GM23248 (cell line): ENCODE measurements around the gene ATXN7L2. TPM values are rescaled to one million over a fixed set of nuclear protein-coding genes. Genes with fewer than 3 reads are reported as not detected.

ENCODE experiments used
- DNase-seq: peaks from one replicate; pipeline ENCODE4 v3.0.0-alpha.2; 2015
- H2AFZ ChIP-seq: fragments of 200-600 bp; sonication (generic); 2 replicates; pipeline ENCODE4 v1.6.1; 2016; ENCODE audit warnings: antibody characterized with exemption
- H3F3A ChIP-seq: fragments of 200-600 bp; sonication (generic); 2 replicates; pipeline ENCODE4 v1.6.1; 2016; ENCODE audit warnings: mild to moderate bottlenecking, antibody characterized with exemption, mixed run types; ENCODE audit not compliant: insufficient read depth
- H3K27ac ChIP-seq: fragments of 200-600 bp; sonication (generic); 2 replicates; pipeline ENCODE4 v1.5.1; 2016; ENCODE audit warnings: mild to moderate bottlenecking
- H3K27me3 ChIP-seq: fragments of 200-600 bp; sonication (generic); replicated peaks from 2 replicates; pipeline ENCODE4 v1.6.1; 2016; ENCODE audit warnings: mild to moderate bottlenecking; ENCODE audit not compliant: insufficient read depth
- H3K36me3 ChIP-seq: fragments of 200-600 bp; sonication (generic); 2 replicates; pipeline ENCODE4 v1.6.1; 2016; ENCODE audit warnings: low read depth, mild to moderate bottlenecking
- H3K4me1 ChIP-seq: fragments of 200-600 bp; sonication (generic); 2 replicates; pipeline ENCODE4 v1.6.1; 2016; ENCODE audit warnings: mild to moderate bottlenecking; ENCODE audit not compliant: insufficient read depth
- H3K4me2 ChIP-seq: fragments of 200-600 bp; sonication (generic); one replicate; pipeline ENCODE4 v1.6.1; 2016; ENCODE audit warnings: mild to moderate bottlenecking; ENCODE audit not compliant: unreplicated experiment
- H3K4me3 ChIP-seq: fragments of 200-600 bp; sonication (generic); 2 replicates; pipeline ENCODE4 v1.5.1; 2016; ENCODE audit warnings: mild to moderate bottlenecking
- H3K79me2 ChIP-seq: fragments of 200-600 bp; sonication (generic); 2 replicates; pipeline ENCODE4 v1.6.1; 2016; ENCODE audit warnings: mild to moderate bottlenecking; ENCODE audit not compliant: insufficient read depth
- H3K9ac ChIP-seq: fragments of 200-600 bp; sonication (generic); 2 replicates; pipeline ENCODE4 v1.6.1; 2016; ENCODE audit warnings: mild to moderate bottlenecking
- H3K9me2 ChIP-seq: fragments of 200-600 bp; sonication (generic); 2 replicates; pipeline ENCODE4 v1.6.1; 2016; ENCODE audit warnings: mixed run types, mild to moderate bottlenecking, moderate library complexity; ENCODE audit not compliant: insufficient read depth
- H3K9me3 ChIP-seq: fragments of 200-600 bp; sonication (generic); one replicate; pipeline ENCODE4 v1.6.1; 2017; ENCODE audit warnings: low read depth
- H4K20me1 ChIP-seq: fragments of 200-600 bp; sonication (generic); 2 replicates; pipeline ENCODE4 v1.6.0; 2016; ENCODE audit not compliant: insufficient read depth
- EZH2 ChIP-seq: fragments of 200-600 bp; sonication (generic); IDR thresholded peaks from 2 replicates; pipeline ENCODE4 v1.6.1; 2018; ENCODE audit warnings: antibody characterized with exemption, mild to moderate bottlenecking; ENCODE audit not compliant: insufficient read depth, poor library complexity, severe bottlenecking
- EZH2phosphoT487 ChIP-seq: fragments of 200-600 bp; sonication (generic); IDR thresholded peaks from 2 replicates; pipeline ENCODE4 v1.6.1; 2018; ENCODE audit warnings: antibody characterized with exemption, moderate library complexity, mild to moderate bottlenecking, low read depth; ENCODE audit not compliant: insufficient read depth
- WGBS, 2 experiments: methylation state at CpG; one replicate each; pipeline ENCODE4 v1.1.6; 2015 to 2017; ENCODE audit warnings: low lambda C conversion rate in 2 of 2, low coverage in 1 of 2; ENCODE audit errors: missing lambda C conversion rate in 2 of 2; 5-methylcytosine and 5-hydroxymethylcytosine counted together
- in situ Hi-C: fragments of 300-500 bp; cut with MboI; formaldehyde crosslinking; loops from 2 replicates; pipeline ENCODE4 v1.15.0; 2020
- polyA plus RNA-seq: library from polyadenylated mRNA; unstranded; fragments of >200 nt; fragmentation: Nextera tagmentation; extraction: Ambion mirVana; gene quantifications from 2 replicates; pipeline ENCODE4 v1.2.1, GENCODE V29; 2016
- total RNA-seq: library from RNA; depleted of rRNA; stranded (reverse); fragments of >200 nt; shearing (Covaris generic); gene quantifications from 2 replicates; pipeline ENCODE4 v1.2.3, GENCODE V29; 2014; rRNA removed

Gene ATXN7L2
- total and polyA plus RNA-seq, 2 experiments from 2014 or later: 2.1 to 3.3 TPM

DNA sequence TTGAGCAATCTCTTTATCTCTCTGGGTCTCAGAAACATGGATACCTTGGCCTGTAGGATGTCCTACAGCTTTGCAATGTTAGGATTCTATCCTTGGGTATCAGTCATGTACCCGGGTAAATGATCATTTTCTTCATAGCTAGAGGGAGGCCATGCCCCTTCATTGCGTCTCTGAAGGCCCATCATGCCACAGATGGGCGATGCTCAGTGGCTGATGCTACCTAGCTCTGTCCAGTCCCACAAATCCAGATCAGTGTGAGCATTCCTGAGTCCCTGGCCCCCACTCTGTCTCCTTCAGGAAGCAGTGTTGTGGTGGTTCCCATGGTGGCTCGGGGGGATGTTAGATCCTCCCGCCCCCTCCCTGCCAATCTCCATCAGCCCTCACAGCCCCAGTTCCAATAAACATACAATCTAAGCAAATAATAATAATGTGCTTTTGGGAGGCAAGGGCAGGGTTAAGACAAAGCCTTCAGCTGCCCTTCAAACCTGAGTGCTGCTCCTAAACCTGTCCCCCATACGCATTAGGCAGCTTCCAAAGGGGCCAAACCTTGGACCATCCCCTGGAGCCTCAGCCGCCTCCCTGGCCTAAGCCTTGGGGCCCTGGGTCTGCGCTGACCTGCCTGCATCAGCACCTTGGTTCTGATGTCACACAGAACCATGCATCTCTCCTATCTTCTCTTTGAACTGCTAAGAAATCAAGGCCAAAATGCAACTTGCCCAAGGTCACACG is 55.3 kb downstream of the ATXN7L2 start:
- Histone ChIP-seq H3K27me3 (no peaks in the 10 kb centered on the region), H3K36me3 (no peaks in the 10 kb centered on the region), H3K9ac (no peak overlapping the region), H3K4me1 (no peaks in the 10 kb centered on the region), H3K9me2 (no peaks in the 10 kb centered on the region), H3K9me3 (no peaks in the 10 kb centered on the region), H3K4me3 (no peak overlapping the region), H3K79me2 (no peaks in the 10 kb centered on the region), H2AFZ (no peak overlapping the region), H3K4me2 (no peak overlapping the region), H3K27ac (no peak overlapping the region), H4K20me1 (no peaks in the 10 kb centered on the region), H3F3A (no peaks in the 10 kb centered on the region)
- TF ChIP-seq EZH2: no peak
- no peak for TF ChIP-seq EZH2phosphoT487
- in situ Hi-C loops: loop anchor here (10.0 kb wide), 1 partner anchor 274 kb away; no protein-coding TSS in a partner anchor
- DNase-seq: no peak
- WGBS, 2 experiments: 64 to 72% methylated on average over 9 of the region's 9 CpGs

DNA sequence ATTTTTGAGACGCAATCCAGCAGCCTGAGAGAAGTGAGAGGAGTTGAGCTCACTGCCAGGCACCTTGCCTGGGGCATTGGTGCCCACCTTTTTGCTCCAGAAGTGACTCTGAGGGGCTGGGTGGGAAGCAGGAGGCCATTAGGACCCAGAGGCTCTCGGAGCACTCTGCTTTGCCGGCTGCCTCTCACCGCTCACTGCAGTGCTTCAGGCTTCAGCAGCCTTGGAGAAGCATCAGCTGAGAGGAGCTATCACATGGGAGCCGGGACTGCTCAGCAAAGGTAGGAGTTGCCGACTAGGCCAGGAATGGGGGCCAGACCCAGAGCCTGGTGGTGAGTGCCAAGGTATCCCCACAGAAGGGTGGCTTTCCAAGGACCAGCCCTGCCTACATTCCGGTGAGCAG is 56.0 kb downstream of the ATXN7L2 start, which contains the start of gene GPR61:
TSS of gene GPR61 (plus strand) at position 197 of the 400 bp plus-strand sequence. CDS start 3,151 bp downstream, outside the sequence.
- Histone ChIP-seq H3K9ac (no peak within 1 kb of the TSS), H3K4me3 (no peak within 1 kb of the TSS), H3F3A (no peaks in the 10 kb centered on the region), H2AFZ (no peak within 1 kb of the TSS), H3K4me2 (no peak within 1 kb of the TSS), H3K9me2 (no peaks in the 10 kb centered on the region), H3K36me3 (no peaks in the 10 kb centered on the region), H3K79me2 (no peaks in the 10 kb centered on the region), H3K27me3 (no peaks in the 10 kb centered on the region), H4K20me1 (no peaks in the 10 kb centered on the region), H3K4me1 (no peaks in the 10 kb centered on the region), H3K27ac (no peak within 1 kb of the TSS), H3K9me3 (no peaks in the 10 kb centered on the region)
- 43 to 51% methylated on average over 7 of the region's 7 CpGs for WGBS, 2 experiments
- in situ Hi-C loops: loop anchor here (10.0 kb wide), 3 partner anchors 185 to 445 kb away; partner anchors contain the start of gene AHCYL1
- TF ChIP-seq EZH2phosphoT487 (no peak), EZH2 (no peak)
- DNase-seq: no peak

DNA sequence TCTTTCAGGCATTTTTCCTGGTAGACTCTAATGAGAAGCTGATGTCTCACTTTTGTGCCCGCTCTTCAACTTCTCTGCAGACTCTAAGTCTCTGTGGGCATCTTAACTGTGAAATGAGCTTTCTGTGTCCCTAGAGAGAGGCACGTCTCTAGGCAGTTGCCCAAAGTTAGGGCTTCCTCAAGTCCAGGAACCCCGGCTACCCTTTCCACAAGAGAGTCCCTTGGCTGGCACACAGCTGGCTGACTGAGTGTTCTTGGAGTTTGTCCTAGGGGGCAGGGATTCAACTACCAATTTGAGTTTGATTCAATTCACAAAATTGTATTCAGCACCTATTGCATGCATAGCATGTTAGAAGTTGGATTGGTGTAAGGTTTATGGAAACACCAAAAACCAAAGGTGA is 57.4 kb downstream of the ATXN7L2 start:
- Histone ChIP-seq H2AFZ (no peak overlapping the region), H3K27me3 (no peaks in the 10 kb centered on the region), H3K4me1 (no peaks in the 10 kb centered on the region), H3F3A (no peaks in the 10 kb centered on the region), H3K79me2 (no peaks in the 10 kb centered on the region), H3K9me2 (no peaks in the 10 kb centered on the region), H3K4me3 (no peak overlapping the region), H3K4me2 (no peak overlapping the region), H4K20me1 (no peaks in the 10 kb centered on the region), H3K9ac (no peak overlapping the region), H3K27ac (no peak overlapping the region), H3K36me3 (no peaks in the 10 kb centered on the region), H3K9me3 (no peaks in the 10 kb centered on the region)
- TF ChIP-seq EZH2 (no peak), EZH2phosphoT487 (no peak)
- 7 to 16% methylated on average over 3 of the region's 3 CpGs for WGBS, 2 experiments
- in situ Hi-C loops: loop anchor here (10.0 kb wide), 2 partner anchors 184 to 444 kb away; partner anchors contain the start of gene AHCYL1
- DNase-seq: no peak

Other genes with a start within 250 kb of the ATXN7L2 start
- gene CELSR2, start 234.4 kb upstream of the ATXN7L2 start, total RNA-seq: 0.13 and 0.32 TPM in 2 replicates
- gene CELSR2, start 234.4 kb upstream of the ATXN7L2 start, polyA plus RNA-seq: 0.11 and 0.25 TPM in 2 replicates
- 15.6 and 20.5 TPM in 2 replicates for gene PSRC1, start 200.8 kb upstream of the ATXN7L2 start, total RNA-seq
- 11.6 and 15.3 TPM in 2 replicates for gene PSRC1, start 200.8 kb upstream of the ATXN7L2 start, polyA plus RNA-seq
- not detected in 2 replicates for gene MYBPHL, start 176.9 kb upstream of the ATXN7L2 start, total RNA-seq
- gene MYBPHL, start 176.9 kb upstream of the ATXN7L2 start, polyA plus RNA-seq: not detected in 2 replicates
- gene SORT1, start 86.0 kb upstream of the ATXN7L2 start, total RNA-seq: 8.4 and 11.8 TPM in 2 replicates
- 6.7 and 7.1 TPM in 2 replicates for gene SORT1, start 86.0 kb upstream of the ATXN7L2 start, polyA plus RNA-seq
- gene PSMA5, start 57.5 kb upstream of the ATXN7L2 start, total RNA-seq: 38.8 and 53.7 TPM in 2 replicates
- gene PSMA5, start 57.5 kb upstream of the ATXN7L2 start, polyA plus RNA-seq: 89.7 and 94.5 TPM in 2 replicates
- 0.11 and 0.13 TPM in 2 replicates for gene SYPL2, start 17.4 kb upstream of the ATXN7L2 start, total RNA-seq
- 0.38 and 0.60 TPM in 2 replicates for gene SYPL2, start 17.4 kb upstream of the ATXN7L2 start, polyA plus RNA-seq
- gene CYB561D1, start 10.2 kb downstream of the ATXN7L2 start, total RNA-seq: 9.5 and 9.6 TPM in 2 replicates
- 5.5 and 5.9 TPM in 2 replicates for gene CYB561D1, start 10.2 kb downstream of the ATXN7L2 start, polyA plus RNA-seq
- gene AMIGO1, start 25.8 kb downstream of the ATXN7L2 start, total RNA-seq: 2.7 and 2.8 TPM in 2 replicates
- 1.3 and 1.7 TPM in 2 replicates for gene AMIGO1, start 25.8 kb downstream of the ATXN7L2 start, polyA plus RNA-seq
- not detected in 2 replicates for gene GPR61, start 56.0 kb downstream of the ATXN7L2 start, total RNA-seq
- gene GPR61, start 56.0 kb downstream of the ATXN7L2 start, polyA plus RNA-seq: not detected in 2 replicates
- 14.7 and 14.9 TPM in 2 replicates for gene GNAI3, start 64.7 kb downstream of the ATXN7L2 start, total RNA-seq
- gene GNAI3, start 64.7 kb downstream of the ATXN7L2 start, polyA plus RNA-seq: 14.6 and 14.9 TPM in 2 replicates
- gene GNAT2, start 135.7 kb downstream of the ATXN7L2 start, total RNA-seq: not detected in 2 replicates
- gene GNAT2, start 135.7 kb downstream of the ATXN7L2 start, polyA plus RNA-seq: 0.32 TPM in 1 of 2 replicates, not detected in the other
- 79.3 and 87.9 TPM in 2 replicates for gene AMPD2, start 135.9 kb downstream of the ATXN7L2 start, total RNA-seq
- 61.1 and 61.3 TPM in 2 replicates for gene AMPD2, start 135.9 kb downstream of the ATXN7L2 start, polyA plus RNA-seq
- 6.2 and 7.7 TPM in 2 replicates for gene GSTM4, start 172.2 kb downstream of the ATXN7L2 start, total RNA-seq
- 12.4 and 15.2 TPM in 2 replicates for gene GSTM4, start 172.2 kb downstream of the ATXN7L2 start, polyA plus RNA-seq
- gene GSTM2, start 184.2 kb downstream of the ATXN7L2 start, total RNA-seq: 19.7 and 27.7 TPM in 2 replicates
- 40.1 and 41.2 TPM in 2 replicates for gene GSTM2, start 184.2 kb downstream of the ATXN7L2 start, polyA plus RNA-seq
- gene GSTM1, start 203.9 kb downstream of the ATXN7L2 start, total RNA-seq: not detected in 2 replicates
- gene GSTM1, start 203.9 kb downstream of the ATXN7L2 start, polyA plus RNA-seq: not detected in 2 replicates
- gene GSTM5, start 228.3 kb downstream of the ATXN7L2 start, total RNA-seq: 1.5 and 2.4 TPM in 2 replicates
- gene GSTM5, start 228.3 kb downstream of the ATXN7L2 start, polyA plus RNA-seq: 2.5 and 3.8 TPM in 2 replicates